H9 (cell line): ENCODE measurements around the gene PRR5L. TPM values are rescaled to one million over a fixed set of nuclear protein-coding genes. Genes with fewer than 3 reads are reported as not detected.
A peak's percentile ranks its signal among the peaks of the same experiment; 100 is the strongest.

Source experiments
- DNase-seq: peaks from one replicate; pipeline ENCODE4 v3.0.0-alpha.2; 2017
- H2AFZ ChIP-seq: one replicate; pipeline ENCODE4 v1.6.1; 2013; ENCODE audit warnings: mild to moderate bottlenecking, low read length, control low read depth, moderate library complexity
- H2AK5ac ChIP-seq: 2 replicates; pipeline ENCODE4 v1.6.1; 2013; ENCODE audit warnings: low read length, control low read depth, mixed read lengths; ENCODE audit not compliant: insufficient read length
- H2BK120ac ChIP-seq: one replicate; pipeline ENCODE4 v1.6.1; 2013; ENCODE audit warnings: low read depth, mild to moderate bottlenecking, low read length, control low read depth, inconsistent platforms; ENCODE audit not compliant: poor library complexity, severe bottlenecking
- H2BK12ac ChIP-seq: 2 replicates; pipeline ENCODE4 v1.6.1; 2013; ENCODE audit warnings: low read length, control low read depth, mixed read lengths, low read depth; ENCODE audit not compliant: insufficient read length
- H2BK15ac ChIP-seq: 2 replicates; pipeline ENCODE4 v1.6.1; 2013; ENCODE audit warnings: low read depth, low read length, control low read depth
- H2BK20ac ChIP-seq: one replicate; pipeline ENCODE4 v1.6.1; 2013; ENCODE audit warnings: low read depth, mild to moderate bottlenecking, low read length, control low read depth, inconsistent platforms; ENCODE audit not compliant: poor library complexity, severe bottlenecking
- H2BK5ac ChIP-seq: 2 replicates; pipeline ENCODE4 v1.6.1; 2013; ENCODE audit warnings: low read length, control low read depth, mixed read lengths; ENCODE audit not compliant: insufficient read length
- H3K14ac ChIP-seq: 2 replicates; pipeline ENCODE4 v1.6.1; 2013; ENCODE audit warnings: low read length, control low read depth; ENCODE audit not compliant: insufficient read depth
- H3K18ac ChIP-seq: 2 replicates; pipeline ENCODE4 v1.6.1; 2013; ENCODE audit warnings: low read depth, mild to moderate bottlenecking, mixed read lengths, low read length, control low read depth; ENCODE audit not compliant: insufficient read length
- H3K23ac ChIP-seq: 2 replicates; pipeline ENCODE4 v1.6.1; 2013; ENCODE audit warnings: low read length, control low read depth, mixed read lengths, low read depth; ENCODE audit not compliant: insufficient read length
- H3K23me2 ChIP-seq: 2 replicates; pipeline ENCODE4 v1.6.1; 2013; ENCODE audit warnings: low read depth, mild to moderate bottlenecking, mixed read lengths, low read length, control low read depth; ENCODE audit not compliant: insufficient read length, poor library complexity, severe bottlenecking
- H3K27ac ChIP-seq: 2 replicates; pipeline ENCODE4 v1.5.1; 2013; ENCODE audit warnings: low read length, control low read depth, mixed read lengths, low read depth; ENCODE audit not compliant: insufficient read length
- H3K27me3 ChIP-seq: 2 replicates; pipeline ENCODE4 v1.6.1; 2013; ENCODE audit warnings: low read length, control low read depth, inconsistent platforms; ENCODE audit not compliant: insufficient read depth
- H3K4ac ChIP-seq: 2 replicates; pipeline ENCODE4 v1.6.1; 2013; ENCODE audit warnings: low read depth, mild to moderate bottlenecking, control low read depth, inconsistent platforms, low read length, moderate library complexity
- H3K4me1 ChIP-seq: 2 replicates; pipeline ENCODE4 v1.6.1; 2013; ENCODE audit warnings: low read length, control low read depth, inconsistent platforms; ENCODE audit not compliant: insufficient read depth
- H3K4me2 ChIP-seq: 2 replicates; pipeline ENCODE4 v1.6.1; 2013; ENCODE audit warnings: low read length, control low read depth, mixed read lengths; ENCODE audit not compliant: insufficient read length, insufficient read depth
- H3K56ac ChIP-seq: 2 replicates; pipeline ENCODE4 v1.6.1; 2013; ENCODE audit warnings: low read depth, mild to moderate bottlenecking, mixed read lengths, low read length, control low read depth; ENCODE audit not compliant: insufficient read length
- H3K79me1 ChIP-seq: 2 replicates; pipeline ENCODE4 v1.6.1; 2013; ENCODE audit warnings: low read depth, mild to moderate bottlenecking, moderate library complexity, low read length, control low read depth, inconsistent platforms; ENCODE audit not compliant: insufficient read depth, poor library complexity, severe bottlenecking
- H3K79me2 ChIP-seq: 2 replicates; pipeline ENCODE4 v1.6.1; 2013; ENCODE audit warnings: low read length, control low read depth, inconsistent platforms; ENCODE audit not compliant: insufficient read depth
- H3K9ac ChIP-seq: 2 replicates; pipeline ENCODE4 v1.6.1; 2013; ENCODE audit warnings: low read length, control low read depth, mixed read lengths; ENCODE audit not compliant: insufficient read length; ENCODE audit errors: extremely low read depth
- H3K9me3 ChIP-seq: one replicate; pipeline ENCODE4 v1.6.1; 2013; ENCODE audit warnings: low read depth, low read length, inconsistent platforms; ENCODE audit not compliant: control insufficient read depth
- H3T11ph ChIP-seq: one replicate; pipeline ENCODE4 v1.6.1; 2013; ENCODE audit warnings: mild to moderate bottlenecking, low read length, control low read depth, inconsistent platforms
- H4K20me1 ChIP-seq: one replicate; pipeline ENCODE4 v1.6.1; 2013; ENCODE audit not compliant: control insufficient read depth, insufficient read length, insufficient read depth
- H4K5ac ChIP-seq: 2 replicates; pipeline ENCODE4 v1.6.1; 2013; ENCODE audit warnings: low read depth, mild to moderate bottlenecking, mixed read lengths, low read length, control low read depth; ENCODE audit not compliant: insufficient read length
- H4K8ac ChIP-seq: replicated peaks from 2 replicates; pipeline ENCODE4 v1.6.1; 2013; ENCODE audit warnings: low read length, control low read depth, mixed read lengths, low read depth; ENCODE audit not compliant: insufficient read length
- H4K91ac ChIP-seq: 2 replicates; pipeline ENCODE4 v1.6.1; 2013; ENCODE audit warnings: low read depth, mild to moderate bottlenecking, moderate library complexity, mixed read lengths, low read length, control low read depth; ENCODE audit not compliant: insufficient read length
- H3K27ac Mint-ChIP-seq, 3 experiments: 2 replicates in 2 of 3; 3 replicates in 1 of 3; pipeline ENCODE4 v1.8.0; 2020 to 2021; ENCODE audit warnings: mixed read lengths in 3 of 3, mild to moderate bottlenecking in 1 of 3, moderate library complexity in 1 of 3
- H3K27me3 Mint-ChIP-seq: 2 replicates; pipeline ENCODE4 v1.8.0; 2021; ENCODE audit warnings: low read depth, mild to moderate bottlenecking, moderate library complexity, mixed read lengths
- H3K36me3 Mint-ChIP-seq, 3 experiments: 2 replicates in 2 of 3; 3 replicates in 1 of 3; pipeline ENCODE4 v1.8.0; 2020 to 2021; ENCODE audit warnings: low read depth in 3 of 3, mixed read lengths in 3 of 3; ENCODE audit not compliant: insufficient read depth in 1 of 3
- H3K4me1 Mint-ChIP-seq, 2 experiments: 2 replicates each; pipeline ENCODE4 v1.8.0; 2020; ENCODE audit warnings: mixed read lengths in 2 of 2
- H3K4me3 Mint-ChIP-seq, 2 experiments: 2 replicates in 1 of 2; 3 replicates in 1 of 2; pipeline ENCODE4 v1.8.0; 2020 to 2021; ENCODE audit warnings: mild to moderate bottlenecking in 2 of 2, mixed read lengths in 2 of 2, moderate library complexity in 1 of 2
- H3K9me3 Mint-ChIP-seq, 2 experiments: 2 replicates in 1 of 2; 3 replicates in 1 of 2; pipeline ENCODE4 v1.8.0; 2020; ENCODE audit warnings: mild to moderate bottlenecking in 2 of 2, mixed read lengths in 2 of 2, moderate library complexity in 1 of 2
- CTCF ChIP-seq: fragments of 200-600 bp; sonication (generic); conservative IDR thresholded peaks from 3 replicates; pipeline ENCODE4 v1.8.0; 2021; ENCODE audit warnings: antibody characterized with exemption, mild to moderate bottlenecking
- WGBS: extraction: QIAGEN DNeasy Blood & Tissue Kit; methylation state at CpG from one replicate; pipeline ENCODE4 v1.1.7; 2013; ENCODE audit warnings: missing lambda C conversion rate, low lambda C conversion rate, mixed read lengths; ENCODE audit not compliant: insufficient read length; ENCODE audit errors: extremely low coverage; 5-methylcytosine and 5-hydroxymethylcytosine counted together
- total RNA-seq: library from RNA; stranded (reverse); gene quantifications from 2 replicates; pipeline ENCODE4 v1.2.1, GENCODE V29; 2021

PRR5L gene
- total RNA-seq, 1 experiment from 2014 or later = 5.6 TPM

- Histone ChIP-seq H4K20me1 (no peaks in the 10 kb centered on the region), H3K4ac (no peak overlapping the region), H2AK5ac (no peak overlapping the region), H3K4me2 (no peak overlapping the region), H2BK12ac (no peak overlapping the region), H2AFZ (no peak overlapping the region), H3K56ac (no peak overlapping the region), H3K79me2 (no peaks in the 10 kb centered on the region), H3K9ac (no peak overlapping the region), H2BK15ac (no peak overlapping the region), H2BK20ac (no peak overlapping the region), H3K27me3 (no peaks in the 10 kb centered on the region), H4K91ac (no peak overlapping the region), H3T11ph (no peak overlapping the region), H3K23me2 (no peaks in the 10 kb centered on the region), H3K18ac (no peak overlapping the region), H3K9me3 (no peaks in the 10 kb centered on the region), H2BK120ac (no peak overlapping the region), H3K79me1 (no peaks in the 10 kb centered on the region), H3K4me1 (no peaks in the 10 kb centered on the region; the same call in 1 of the 2 replicates), H2BK5ac (no peak overlapping the region), H4K8ac (no peak overlapping the region), H4K5ac (no peak overlapping the region), H3K27ac (no peak overlapping the region), H3K23ac (no peak overlapping the region), H3K14ac (no peak overlapping the region)
- no peak overlapping the region for H3K4me3 Mint-ChIP-seq
- H3K36me3 Mint-ChIP-seq = peaks cover 0 to 7% (median 0%) of the 10 kb centered on the region in 3 experiments; a peak in 3 of 7 replicates
- H3K9me3 Mint-ChIP-seq = no peaks in the 10 kb centered on the region; a peak in 1 of 5 replicates
- TF ChIP-seq CTCF = no peak
- H3K4me1 Mint-ChIP-seq = peaks cover 34 to 41% of the 10 kb centered on the region in 2 experiments
- DNase-seq = no peak
- peak overlapping the region in 1 of 3 experiments; percentile 24; a peak in 1 of 7 replicates for H3K27ac Mint-ChIP-seq
- no CpG with 5 or more reads among the region's 5 CpGs for WGBS
- no peaks in the 10 kb centered on the region; the same call in none of the 2 replicates for H3K27me3 Mint-ChIP-seq
Measured at GRCh38 chr11:36452236-36452940, 156.3 kb downstream of the PRR5L start.
